Measurements from ENCODE around the gene GPR151.

The GPR151 gene

DNA sequence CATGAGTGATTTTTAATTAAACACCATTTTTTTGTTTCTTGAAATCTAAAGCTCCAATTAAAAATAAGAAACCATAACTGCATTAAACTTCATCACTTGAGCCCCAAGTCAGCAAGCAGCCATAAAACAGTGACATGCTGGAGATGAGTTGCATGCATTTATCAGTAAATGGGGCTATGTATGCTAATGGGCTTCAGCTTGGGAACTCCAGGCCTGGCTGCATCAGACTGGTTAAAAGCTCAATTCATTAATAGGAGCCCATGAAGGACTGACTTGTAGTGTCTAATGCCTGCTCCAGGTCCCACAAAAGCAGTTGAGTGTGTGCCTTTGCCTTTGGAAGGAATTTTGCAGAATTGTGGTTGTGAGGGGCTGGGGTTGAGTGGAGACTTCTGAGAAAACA is 33.6 kb upstream of the GPR151 start:
- no peak for DNase-seq (ENCODE audit: low read depth, low spot score)
- no peak overlapping the region for H3K4me3 ChIP-seq (ENCODE audit: low read depth, low read length)
- in situ Hi-C loops (cut with HindIII; ENCODE audit: low sequenced_read_pairs): no loop called here
- TF ChIP-seq, protein P1, sequence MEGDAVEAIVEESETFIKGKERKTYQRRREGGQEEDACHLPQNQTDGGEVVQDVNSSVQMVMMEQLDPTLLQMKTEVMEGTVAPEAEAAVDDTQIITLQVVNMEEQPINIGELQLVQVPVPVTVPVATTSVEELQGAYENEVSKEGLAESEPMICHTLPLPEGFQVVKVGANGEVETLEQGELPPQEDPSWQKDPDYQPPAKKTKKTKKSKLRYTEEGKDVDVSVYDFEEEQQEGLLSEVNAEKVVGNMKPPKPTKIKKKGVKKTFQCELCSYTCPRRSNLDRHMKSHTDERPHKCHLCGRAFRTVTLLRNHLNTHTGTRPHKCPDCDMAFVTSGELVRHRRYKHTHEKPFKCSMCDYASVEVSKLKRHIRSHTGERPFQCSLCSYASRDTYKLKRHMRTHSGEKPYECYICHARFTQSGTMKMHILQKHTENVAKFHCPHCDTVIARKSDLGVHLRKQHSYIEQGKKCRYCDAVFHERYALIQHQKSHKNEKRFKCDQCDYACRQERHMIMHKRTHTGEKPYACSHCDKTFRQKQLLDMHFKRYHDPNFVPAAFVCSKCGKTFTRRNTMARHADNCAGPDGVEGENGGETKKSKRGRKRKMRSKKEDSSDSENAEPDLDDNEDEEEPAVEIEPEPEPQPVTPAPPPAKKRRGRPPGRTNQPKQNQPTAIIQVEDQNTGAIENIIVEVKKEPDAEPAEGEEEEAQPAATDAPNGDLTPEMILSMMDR (IDR thresholded peaks at IDR 0.05; ENCODE audit: low read depth, low read length): no peak

DNA sequence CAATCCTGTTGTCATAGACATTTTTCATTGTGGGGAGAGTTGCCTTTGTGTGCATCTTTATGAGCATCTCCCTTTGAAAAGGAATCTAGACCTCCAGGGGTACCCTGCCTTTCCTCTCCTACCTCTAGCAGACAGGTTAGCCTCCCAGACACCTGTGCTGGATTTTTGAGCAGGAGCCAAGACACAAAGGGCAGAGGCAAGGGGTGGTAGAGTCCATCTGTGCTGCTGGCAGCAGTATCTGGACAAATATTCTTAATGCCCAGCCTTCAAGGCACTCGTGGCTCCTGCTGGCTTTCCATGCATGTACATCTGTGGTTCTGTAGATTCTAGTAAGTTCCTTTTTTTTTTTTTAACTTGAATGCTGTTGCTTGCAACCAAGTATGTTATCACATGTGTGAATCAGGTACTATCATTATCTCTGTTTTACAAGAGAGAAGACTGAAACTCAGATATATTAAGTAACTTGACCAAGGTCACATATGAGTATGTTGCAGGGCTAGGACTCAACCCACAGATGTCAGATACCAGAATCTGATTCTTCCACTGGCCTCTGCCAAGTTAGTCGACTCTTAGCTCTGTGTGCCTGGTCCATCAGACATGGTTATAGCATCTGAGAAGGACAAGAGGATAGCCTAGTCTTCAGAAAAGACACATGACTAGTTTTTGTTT is 32.9 kb upstream of the GPR151 start:
- in situ Hi-C loops (cut with HindIII; ENCODE audit: low sequenced_read_pairs): no loop called here
- TF ChIP-seq, protein P1 (IDR thresholded peaks at IDR 0.05; ENCODE audit: low read depth, low read length): no peak
- no peak for DNase-seq (ENCODE audit: low read depth, low spot score)
- no peak overlapping the region for H3K4me3 ChIP-seq (ENCODE audit: low read depth, low read length)

DNA sequence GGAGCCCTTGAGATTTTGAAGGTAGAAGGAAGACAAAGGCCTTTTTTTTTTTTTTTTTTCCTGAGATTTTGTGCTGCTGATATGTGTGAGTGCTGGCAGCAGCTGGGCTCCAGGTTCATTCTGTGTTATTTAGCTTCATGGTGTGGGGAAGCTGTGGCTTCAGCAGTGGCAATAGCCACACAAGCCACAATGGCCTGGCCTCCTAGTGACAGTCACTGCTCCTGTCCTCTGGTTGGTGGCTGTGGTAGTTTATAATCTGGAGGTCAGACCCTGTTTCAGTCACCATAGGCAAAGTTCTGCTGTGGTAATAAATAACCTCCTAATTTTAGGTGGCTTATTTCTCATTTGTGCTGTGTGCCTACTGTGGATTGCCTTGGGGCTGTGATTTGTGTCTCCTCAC is 28.2 kb upstream of the GPR151 start:
- no peak for DNase-seq (ENCODE audit: low read depth, low spot score)
- in situ Hi-C loops (cut with HindIII; ENCODE audit: low sequenced_read_pairs): no loop called here
- TF ChIP-seq, protein P1 (IDR thresholded peaks at IDR 0.05; ENCODE audit: low read depth, low read length): no peak
- H3K4me3 ChIP-seq (ENCODE audit: low read depth, low read length): no peak overlapping the region

DNA sequence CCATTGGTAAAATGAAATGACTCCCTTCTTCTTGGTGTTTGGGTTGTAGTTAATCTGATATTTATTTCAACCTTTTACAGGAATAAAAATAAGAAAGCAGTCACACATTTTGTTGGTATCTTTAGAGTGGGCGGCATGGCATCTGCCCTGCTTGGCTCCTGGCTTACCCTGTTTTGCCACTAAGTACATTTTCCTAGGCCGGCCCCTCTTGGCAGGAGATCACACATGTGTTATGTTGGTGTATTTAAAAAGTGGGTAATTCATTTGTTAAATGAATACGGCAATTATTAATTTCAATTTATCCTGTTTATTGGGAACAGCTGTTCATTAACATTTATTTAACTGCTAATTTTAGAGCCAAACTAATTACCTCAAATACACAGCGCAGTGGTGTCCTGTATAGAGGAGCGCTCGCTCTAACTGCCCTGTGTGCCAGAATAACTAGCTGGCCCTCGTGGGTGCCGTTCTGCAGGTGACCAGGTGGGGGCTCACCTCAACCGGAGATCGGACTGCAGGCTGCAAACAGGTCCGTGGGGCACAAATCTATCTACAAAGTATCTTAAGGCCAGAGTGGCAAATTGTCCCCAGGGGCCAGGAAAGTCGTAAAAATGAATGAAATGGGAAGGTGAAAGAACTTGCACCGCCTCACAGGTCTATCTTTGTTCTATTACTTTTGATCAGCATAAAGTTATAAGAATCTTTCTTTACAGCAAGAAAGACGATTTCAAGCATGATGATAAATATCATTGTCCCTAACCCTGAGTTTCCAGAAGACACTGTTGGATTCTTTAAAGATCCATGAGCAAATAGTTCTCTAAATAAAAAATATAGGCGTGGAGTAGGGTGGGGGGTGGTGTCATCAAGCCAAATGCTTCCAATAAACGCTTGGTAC is 26.2 kb upstream of the GPR151 start:
- peak; percentile 70 for DNase-seq (ENCODE audit: low read depth, low spot score)
- H3K4me3 ChIP-seq (ENCODE audit: low read depth, low read length): no peak overlapping the region
- TF ChIP-seq, protein P1 (IDR thresholded peaks at IDR 0.05; ENCODE audit: low read depth, low read length): peak; percentile 95
- in situ Hi-C loops (cut with HindIII; ENCODE audit: low sequenced_read_pairs): no loop called here

DNA sequence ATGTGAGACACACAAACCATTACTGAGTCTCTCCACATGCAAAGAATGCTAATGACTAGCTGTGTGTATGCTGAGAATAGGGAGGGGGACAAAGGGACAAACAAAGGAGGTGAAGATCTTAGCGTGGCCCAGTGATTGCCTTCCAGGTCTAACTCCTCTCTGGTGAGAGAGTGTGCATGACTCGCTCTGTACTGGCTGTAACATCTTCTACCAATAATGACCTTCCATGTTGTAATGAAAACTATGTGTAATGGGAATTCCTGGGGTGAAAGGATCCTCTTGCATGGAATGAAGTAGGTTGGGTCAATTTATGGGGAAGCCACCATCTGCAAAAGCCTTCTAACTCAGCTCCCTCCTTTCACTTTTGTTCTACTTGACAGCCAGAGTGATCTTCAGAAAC is 24.4 kb upstream of the GPR151 start:
- in situ Hi-C loops (cut with HindIII; ENCODE audit: low sequenced_read_pairs): no loop called here
- H3K4me3 ChIP-seq (ENCODE audit: low read depth, low read length): no peak overlapping the region
- TF ChIP-seq, protein P1 (IDR thresholded peaks at IDR 0.05; ENCODE audit: low read depth, low read length): no peak
- peak; percentile 40 for DNase-seq (ENCODE audit: low read depth, low spot score)

DNA sequence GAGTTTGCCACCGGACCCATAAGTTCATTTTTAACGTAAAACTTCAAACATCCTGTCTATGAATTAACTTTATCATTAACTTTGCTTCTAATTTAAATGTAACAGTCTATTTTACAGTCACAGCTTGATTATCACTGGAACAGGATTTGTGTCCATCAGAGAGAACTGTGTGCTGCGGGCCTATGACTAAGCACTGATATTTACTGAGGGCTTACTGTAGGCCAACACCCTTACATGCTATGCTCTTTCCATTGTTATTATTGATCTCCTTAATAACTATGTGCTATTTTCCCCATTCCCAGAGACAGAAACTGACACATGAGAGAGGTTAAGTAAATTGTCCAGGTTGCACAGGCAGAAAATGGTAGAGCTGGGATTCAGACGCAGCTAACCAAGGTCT is 24.0 kb upstream of the GPR151 start:
- H3K4me3 ChIP-seq (ENCODE audit: low read depth, low read length): no peak overlapping the region
- DNase-seq (ENCODE audit: low read depth, low spot score): no peak
- in situ Hi-C loops (cut with HindIII; ENCODE audit: low sequenced_read_pairs): no loop called here
- TF ChIP-seq, protein P1 (IDR thresholded peaks at IDR 0.05; ENCODE audit: low read depth, low read length): no peak
